ENCODE measurements around the gene LSM2.
A peak's percentile ranks its signal among the peaks of the same experiment; 100 is the strongest.
"Not testable (repeated sequence)": the region's sequence is repeated elsewhere in the genome, so short reads cannot be mapped to it uniquely, and the experiment has no call there.

The LSM2 gene

GRCh38 chr6:31795616-31796298 lies 11.0 kb downstream of the LSM2 start, which contains the start of gene VARS1:
Gene VARS1, minus strand, starts transcription at chr6:31795752. Its CDS starts 535 bp downstream, at chr6:31795217.
- peak; percentile 86 for DNase-seq

DNA sequence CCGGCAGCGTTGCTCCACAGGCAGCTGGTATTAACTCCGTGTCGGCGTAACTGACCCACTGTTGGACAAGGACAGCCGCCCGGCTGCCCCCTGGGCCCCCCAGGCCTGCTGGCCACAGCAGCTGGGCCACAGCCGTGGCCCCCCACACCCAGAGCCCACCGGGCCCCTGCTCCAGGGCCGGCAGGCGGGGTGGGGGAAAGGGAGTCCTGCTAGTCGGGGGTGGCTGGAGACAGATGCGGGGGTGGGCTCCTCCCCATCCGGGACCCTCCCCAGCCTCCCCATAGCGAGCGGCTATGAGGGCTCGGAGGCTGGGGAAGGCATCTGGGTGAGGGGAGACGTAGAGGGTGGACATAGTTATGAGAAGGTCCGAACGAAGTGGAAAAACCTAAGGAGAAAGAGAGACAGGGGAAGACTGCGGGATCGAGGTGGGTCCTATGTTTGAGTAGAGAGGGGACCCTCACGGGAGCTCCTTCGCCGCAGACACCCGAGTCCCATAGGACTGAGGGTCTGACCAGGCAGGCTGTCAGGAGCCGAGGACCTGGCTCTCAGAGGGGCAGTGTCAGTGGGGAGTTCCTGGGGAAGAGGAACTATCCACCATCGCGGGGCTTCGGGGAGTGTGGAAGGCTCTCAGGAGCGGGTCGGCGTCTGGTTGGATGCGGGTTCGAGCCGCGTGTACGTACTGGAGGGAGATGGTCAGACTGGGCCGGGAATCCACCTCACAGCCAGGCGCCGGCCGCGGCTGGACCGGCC lies 11.7 kb downstream of the LSM2 start:
- DNase-seq, result no peak

GRCh38 chr6:31794294-31794865 lies 12.4 kb downstream of the LSM2 start:
- no peak for DNase-seq

GRCh38 chr6:31793927-31794245 lies 12.9 kb downstream of the LSM2 start:
- DNase-seq, result not testable (repeated sequence)

- no peak for DNase-seq
These were observed 14.0 kb downstream of the LSM2 start for GRCh38 chr6:31792761-31793171.

- DNase-seq, result no peak
These were observed 14.7 kb downstream of the LSM2 start for GRCh38 chr6:31792090-31792374.

DNA sequence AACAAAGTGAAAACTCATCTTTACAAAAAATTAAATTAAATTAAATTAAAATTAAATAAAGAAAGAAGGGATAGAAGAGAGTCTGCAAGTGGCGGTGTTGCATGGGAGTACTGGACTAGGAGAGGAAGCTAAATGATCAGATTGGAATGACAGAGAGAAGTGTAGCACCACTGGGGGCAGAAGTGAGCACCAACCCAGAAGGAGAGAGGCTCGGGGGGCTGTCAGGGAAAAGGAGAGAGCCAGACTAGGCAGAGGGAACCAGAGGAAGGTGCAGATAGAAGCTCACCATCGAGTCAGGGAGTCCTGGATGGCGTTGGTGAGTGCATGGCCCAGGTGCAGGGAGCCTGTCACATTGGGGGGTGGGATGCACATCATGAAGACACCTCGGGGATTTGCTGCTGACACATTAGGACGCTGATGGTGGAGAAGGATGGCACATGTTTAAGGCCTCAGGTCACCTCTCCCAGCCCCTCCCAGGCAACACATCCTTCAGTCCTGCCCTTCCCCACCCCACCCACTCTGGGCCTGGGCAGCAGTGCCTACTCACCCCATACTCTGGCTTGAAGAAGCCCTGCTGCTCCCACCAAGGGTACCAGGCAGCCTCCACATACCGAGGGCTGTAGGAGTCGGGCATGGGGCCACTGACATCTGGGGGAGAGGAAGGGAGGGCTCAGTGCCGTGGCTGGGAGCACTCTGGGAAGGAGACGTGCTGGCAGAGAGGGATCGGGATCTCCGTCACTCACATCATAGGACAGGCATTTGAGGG lies 15.3 kb downstream of the LSM2 start:
- DNase-seq, result peak; percentile 46

- no peak for DNase-seq
These were observed 21.3 kb downstream of the LSM2 start for GRCh38 chr6:31785475-31785874.

DNA sequence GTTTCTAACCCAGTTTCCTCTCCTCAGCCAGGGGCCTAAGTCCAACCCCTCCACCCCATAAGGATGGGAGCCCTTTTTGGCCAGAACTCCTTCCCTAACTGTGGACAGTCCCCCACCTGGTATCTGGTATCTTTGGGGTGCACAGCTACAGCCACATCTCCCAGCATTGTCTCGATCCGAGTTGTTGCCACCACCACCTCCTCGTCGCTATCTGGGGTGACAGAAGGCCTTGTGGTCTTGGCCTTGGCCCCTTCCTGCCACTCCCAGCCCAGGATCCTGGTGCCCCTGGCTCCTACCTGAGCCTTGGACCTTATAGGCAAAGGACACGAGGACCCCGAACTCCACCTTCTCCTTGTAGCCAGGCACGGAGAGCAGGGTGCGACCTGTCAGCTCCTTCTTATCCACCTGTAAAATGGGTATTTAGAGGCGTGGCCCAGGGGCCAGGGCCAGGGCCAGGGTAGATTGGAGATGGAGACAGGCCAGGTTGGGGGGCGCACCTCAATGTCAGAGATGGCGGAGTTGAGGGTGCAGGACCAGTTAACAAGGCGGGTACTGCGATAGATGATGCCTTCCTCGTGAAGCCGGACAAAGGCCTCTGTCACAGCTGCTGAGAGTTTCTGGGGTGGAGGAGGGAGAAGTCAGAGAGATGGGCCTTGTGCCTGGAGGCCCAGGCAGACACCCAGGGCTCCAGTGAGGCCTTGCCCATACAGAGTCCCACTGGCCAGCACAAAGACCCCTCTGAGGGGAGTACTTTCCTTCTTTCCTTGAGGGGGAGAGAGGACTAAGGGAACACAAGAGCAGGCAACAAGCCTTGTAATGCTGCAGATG lies 22.5 kb downstream of the LSM2 start:
- DNase-seq, result no peak

DNA sequence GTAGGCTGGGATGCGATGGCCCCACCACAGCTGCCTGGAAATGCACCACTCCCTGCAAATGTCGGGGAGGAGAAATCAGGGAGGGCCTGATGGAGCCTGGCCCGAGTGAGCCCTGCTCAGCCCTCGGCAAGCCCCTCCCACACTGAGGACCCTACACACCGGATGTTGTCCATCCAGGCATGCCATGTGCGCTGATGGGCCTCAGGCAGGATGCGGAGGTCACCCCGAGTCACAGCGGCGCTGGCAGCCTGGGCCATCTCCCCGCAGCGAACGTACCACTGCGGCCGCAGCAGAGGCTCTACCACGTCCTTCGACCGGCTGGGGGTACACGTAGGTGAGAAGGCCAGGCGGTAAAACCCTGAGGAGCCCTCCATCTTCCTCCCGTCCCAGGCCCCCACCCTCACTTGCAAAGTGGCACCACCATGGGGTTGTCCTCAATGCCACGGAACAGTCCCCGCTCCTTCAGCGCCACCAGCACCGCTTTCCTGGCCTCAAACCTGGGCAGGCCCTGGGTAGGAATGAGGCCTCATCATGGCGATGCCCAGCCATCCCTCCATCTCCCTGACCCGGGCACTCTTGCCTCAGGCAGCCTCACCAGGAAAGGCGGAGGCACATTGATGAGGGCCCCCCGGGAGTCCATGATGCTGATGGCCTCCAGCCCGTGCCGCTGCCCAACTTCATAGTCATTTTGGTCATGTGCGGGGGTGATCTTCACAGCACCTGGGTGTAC lies 24.5 kb downstream of the LSM2 start:
- DNase-seq, result no peak

GRCh38 chr6:31781244-31782125 lies 25.3 kb downstream of the LSM2 start:
- no peak for DNase-seq

DNA sequence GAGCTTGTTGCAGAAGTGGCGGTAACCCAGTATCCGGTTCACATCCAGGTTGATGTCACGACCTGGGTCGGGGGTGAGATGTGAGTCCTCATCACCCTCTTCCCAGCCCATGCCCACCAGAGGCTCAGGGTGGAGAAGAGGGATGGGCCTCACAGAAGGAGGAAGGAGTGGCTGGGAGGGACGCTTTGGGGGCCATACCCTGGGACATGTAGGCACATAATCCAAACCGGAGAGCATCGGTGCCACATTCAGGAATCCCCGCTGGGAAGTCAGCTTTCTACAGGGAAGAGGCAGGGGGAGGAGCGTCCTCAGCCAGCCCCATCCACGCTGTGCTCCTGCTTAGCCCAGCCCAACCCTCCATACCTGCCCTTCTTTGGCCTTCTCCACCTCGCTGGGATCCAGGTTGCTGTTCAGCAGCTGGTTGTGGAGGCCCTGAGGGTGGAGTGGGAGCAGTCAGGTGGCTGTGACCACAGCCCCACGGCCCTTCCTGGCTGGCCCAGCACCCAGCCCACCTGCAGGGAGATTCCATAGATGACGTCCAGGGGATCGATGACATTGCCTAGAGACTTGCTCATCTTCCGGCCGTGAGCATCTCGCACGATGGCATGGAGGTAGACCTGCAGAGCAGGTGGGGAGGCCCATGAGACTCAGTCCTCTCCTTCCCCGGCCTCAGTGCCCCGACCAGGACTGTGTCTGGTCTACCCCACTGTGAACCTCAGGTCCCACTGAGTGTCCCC lies 26.1 kb downstream of the LSM2 start:
- DNase-seq, result no peak

DNA sequence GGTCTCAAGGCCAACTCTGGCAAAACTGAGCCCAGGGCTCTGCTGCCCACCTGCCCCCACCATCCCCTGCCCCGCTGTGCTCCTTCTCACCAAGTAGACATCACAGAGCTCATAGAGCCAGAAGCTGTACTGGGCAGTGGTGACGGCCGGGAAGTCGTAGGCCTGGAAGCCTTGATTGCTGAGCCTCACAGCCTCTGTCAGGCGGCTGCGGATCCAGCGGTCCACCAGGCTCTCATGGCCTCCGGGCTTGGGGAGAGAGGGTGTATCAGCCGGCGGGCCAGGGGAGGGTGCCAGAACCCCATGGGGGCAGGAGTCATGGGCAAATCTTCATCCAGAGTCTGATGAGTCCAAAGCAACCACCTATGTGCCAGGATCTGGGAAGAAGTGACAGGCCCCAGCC lies 26.9 kb downstream of the LSM2 start:
- DNase-seq, result no peak

GRCh38 chr6:31778999-31779885 lies 27.5 kb downstream of the LSM2 start:
- DNase-seq, result no peak

GRCh38 chr6:31778193-31778592 lies 28.6 kb downstream of the LSM2 start:
- no peak for DNase-seq

DNA sequence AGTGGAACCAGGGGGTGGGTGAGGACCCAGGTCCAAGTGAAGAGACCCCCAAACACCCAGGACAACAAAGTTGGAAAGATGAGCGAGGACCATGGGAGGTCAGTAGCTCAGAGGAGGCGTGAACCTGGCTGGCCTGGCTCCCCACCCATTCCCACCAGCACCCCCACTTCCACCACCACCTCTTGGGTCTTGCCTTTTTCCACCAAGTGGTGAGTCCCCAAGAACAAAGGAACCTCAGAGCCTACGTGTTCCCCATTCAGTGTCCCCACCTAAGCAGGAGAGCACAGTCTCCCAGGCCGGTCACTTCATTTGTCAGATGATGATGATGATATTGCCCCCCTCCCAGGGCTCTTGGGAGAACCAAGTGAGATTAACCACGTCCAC lies 29.1 kb downstream of the LSM2 start:
- no peak for DNase-seq

DNA sequence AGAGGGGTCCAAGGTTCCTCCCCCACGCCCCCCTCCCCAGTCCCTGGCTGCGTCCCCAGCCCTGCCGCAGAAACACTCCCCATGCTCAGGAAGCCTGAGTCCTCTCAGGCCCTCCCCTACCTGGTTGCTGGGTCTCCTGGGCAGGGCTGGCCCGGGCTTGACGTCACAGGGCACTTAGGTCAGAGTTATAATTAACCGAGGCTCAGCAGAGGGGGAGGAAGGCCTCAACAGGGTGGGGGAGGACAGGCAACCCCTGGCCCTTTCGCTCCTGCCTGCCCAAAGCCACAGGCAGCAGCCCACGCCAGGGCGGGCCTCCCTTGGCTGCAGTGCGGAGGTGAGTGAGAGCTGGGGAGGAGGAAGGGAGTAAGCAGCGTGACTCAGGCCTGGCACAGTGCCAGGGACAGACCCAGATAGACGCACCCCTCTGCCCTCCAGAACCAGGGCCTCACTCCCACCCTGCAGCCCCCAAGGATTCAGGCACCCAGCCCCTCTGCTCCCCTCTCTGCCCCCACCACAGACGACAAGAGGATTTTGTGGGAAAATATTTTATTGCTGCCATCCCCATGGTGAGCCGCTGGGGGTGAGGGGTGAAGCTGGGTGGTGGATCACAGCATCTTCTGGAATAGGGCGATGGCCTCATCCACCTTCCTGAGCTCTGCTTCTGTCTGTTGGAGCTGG lies 29.6 kb downstream of the LSM2 start, which contains the start of gene VWA7:
VWA7 (minus strand) TSS at position 340 of the 678 bp plus-strand sequence. CDS start 549 bp downstream, outside the sequence.
- DNase-seq, result peak; percentile 80

- no peak for DNase-seq
These were observed 30.2 kb downstream of the LSM2 start for GRCh38 chr6:31776485-31776988.
